Gastroesophageal sphincter (tissue), 3 donors: ENCODE measurements around the gene FANCB.

Experiments used
- EP300 ChIP-seq: sonication (generic); formaldehyde crosslinking; IDR thresholded peaks from one replicate; pipeline ENCODE4 v1.6.1; 2017; ENCODE audit warnings: antibody characterized with exemption, mild to moderate bottlenecking
- POLR2A ChIP-seq, 2 donors: fragments of 450-650 bp; IDR thresholded peaks; one replicate each; pipeline ENCODE4 v1.6.1; 2017; ENCODE audit warnings: antibody characterized with exemption in 2 of 2, mild to moderate bottlenecking in 2 of 2, moderate library complexity in 1 of 2
- TF ChIP-seq, protein P1 (sequence below), 4 experiments: fragments of 200-600 bp in 2 of 4; fragments of 450-650 bp in 2 of 4; sonication (generic) in 1 of 4; IDR thresholded peaks; one replicate each; pipeline ENCODE4 v1.5.1; 2017 to 2019; ENCODE audit warnings: antibody characterized with exemption in 4 of 4, mild to moderate bottlenecking in 2 of 4, moderate library complexity in 2 of 4

DNA sequence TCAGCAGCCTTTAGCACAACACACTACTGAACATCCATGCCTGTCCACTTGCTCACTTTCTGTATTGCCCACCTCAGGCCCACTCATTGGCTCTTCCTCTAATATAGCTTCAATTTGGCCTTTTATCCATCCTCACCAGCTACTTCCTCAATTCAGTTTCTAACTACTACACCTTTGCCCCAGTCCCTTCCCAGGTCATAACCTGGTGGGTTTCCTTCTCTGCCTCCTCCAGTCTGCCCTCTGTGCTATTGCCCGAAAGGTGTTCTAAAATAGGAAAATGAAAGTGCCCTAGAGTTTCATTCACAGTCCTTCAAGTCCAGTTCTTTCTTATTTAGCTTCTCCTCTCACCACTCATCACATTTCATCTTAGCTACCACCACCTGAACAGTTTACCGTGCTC is 23.4 kb upstream of the FANCB start:
- TF ChIP-seq, protein P1, sequence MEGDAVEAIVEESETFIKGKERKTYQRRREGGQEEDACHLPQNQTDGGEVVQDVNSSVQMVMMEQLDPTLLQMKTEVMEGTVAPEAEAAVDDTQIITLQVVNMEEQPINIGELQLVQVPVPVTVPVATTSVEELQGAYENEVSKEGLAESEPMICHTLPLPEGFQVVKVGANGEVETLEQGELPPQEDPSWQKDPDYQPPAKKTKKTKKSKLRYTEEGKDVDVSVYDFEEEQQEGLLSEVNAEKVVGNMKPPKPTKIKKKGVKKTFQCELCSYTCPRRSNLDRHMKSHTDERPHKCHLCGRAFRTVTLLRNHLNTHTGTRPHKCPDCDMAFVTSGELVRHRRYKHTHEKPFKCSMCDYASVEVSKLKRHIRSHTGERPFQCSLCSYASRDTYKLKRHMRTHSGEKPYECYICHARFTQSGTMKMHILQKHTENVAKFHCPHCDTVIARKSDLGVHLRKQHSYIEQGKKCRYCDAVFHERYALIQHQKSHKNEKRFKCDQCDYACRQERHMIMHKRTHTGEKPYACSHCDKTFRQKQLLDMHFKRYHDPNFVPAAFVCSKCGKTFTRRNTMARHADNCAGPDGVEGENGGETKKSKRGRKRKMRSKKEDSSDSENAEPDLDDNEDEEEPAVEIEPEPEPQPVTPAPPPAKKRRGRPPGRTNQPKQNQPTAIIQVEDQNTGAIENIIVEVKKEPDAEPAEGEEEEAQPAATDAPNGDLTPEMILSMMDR (IDR thresholded peaks at IDR 0.05): no peak
- no peak for TF ChIP-seq POLR2A (IDR thresholded peaks at IDR 0.05)
- no peak for TF ChIP-seq EP300
